GM12873 (cell line): Measurements from ENCODE around the gene SMARCAL1.

Experiments used
- TF ChIP-seq, protein P1 (sequence below): IDR thresholded peaks from 2 replicates; pipeline ENCODE4 v1.5.1; 2012; ENCODE audit warnings: low read depth, mild to moderate bottlenecking, moderate library complexity, low read length, control low read depth; ENCODE audit not compliant: insufficient read depth; ENCODE audit errors: missing control alignments

SMARCAL1 gene

DNA sequence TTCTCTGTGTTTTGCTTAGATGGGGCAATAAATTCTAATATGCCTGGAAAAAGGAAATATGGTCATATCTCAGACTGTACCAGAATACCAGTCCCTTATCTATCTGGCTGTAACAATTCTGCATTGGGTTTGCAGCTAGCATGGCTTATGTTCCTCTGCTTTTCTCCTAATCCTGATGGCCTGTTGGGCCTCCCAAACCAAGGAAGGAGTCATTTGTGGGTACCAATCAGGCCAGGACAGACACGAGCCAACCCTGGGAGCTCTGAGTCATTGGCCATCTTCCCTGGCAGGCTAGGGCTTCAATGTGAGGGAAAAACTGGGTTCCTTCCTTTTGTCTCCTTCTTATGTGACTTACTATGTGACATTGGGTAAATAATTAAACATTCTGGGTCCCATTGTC lies 12.0 kb downstream of the SMARCAL1 start:
- TF ChIP-seq, protein P1, sequence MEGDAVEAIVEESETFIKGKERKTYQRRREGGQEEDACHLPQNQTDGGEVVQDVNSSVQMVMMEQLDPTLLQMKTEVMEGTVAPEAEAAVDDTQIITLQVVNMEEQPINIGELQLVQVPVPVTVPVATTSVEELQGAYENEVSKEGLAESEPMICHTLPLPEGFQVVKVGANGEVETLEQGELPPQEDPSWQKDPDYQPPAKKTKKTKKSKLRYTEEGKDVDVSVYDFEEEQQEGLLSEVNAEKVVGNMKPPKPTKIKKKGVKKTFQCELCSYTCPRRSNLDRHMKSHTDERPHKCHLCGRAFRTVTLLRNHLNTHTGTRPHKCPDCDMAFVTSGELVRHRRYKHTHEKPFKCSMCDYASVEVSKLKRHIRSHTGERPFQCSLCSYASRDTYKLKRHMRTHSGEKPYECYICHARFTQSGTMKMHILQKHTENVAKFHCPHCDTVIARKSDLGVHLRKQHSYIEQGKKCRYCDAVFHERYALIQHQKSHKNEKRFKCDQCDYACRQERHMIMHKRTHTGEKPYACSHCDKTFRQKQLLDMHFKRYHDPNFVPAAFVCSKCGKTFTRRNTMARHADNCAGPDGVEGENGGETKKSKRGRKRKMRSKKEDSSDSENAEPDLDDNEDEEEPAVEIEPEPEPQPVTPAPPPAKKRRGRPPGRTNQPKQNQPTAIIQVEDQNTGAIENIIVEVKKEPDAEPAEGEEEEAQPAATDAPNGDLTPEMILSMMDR: no peak

DNA sequence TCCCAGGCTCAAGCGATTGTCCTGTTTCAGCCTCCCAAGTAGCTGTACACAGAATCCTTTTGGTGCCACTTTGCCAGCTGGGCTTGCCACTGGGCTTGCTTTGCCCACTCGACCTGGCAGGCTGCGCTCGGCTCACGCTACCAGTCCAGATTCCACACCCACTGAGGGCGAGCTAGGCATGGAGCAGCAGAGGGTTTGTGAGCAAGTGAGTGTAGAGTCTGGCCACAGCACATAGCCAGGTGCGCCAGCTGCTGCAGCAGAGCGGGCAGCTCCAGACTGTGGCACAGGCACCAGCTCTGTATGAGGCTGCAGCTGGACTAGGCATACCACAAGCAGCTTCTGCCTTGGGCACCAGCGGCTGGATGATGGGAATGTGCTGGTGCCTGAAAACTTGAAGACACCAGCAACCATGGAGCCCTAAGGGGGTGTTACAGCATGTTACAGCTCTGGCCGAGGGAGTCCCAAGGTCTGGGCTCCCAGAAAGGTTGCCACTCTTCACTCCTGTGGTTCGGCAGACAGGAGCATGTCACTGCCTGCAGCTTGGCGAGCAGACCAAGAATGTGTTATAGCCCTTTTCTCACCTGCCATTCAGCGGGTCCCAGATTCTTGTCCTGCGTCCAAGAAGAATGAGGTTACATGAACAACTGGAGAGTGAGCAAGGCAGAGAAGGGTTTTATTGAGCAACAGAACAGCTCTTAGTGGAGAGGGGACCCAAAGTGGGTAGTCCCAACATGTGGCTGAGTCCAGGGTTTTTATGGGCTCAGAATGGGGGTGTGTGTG lies 12.9 kb downstream of the SMARCAL1 start:
- TF ChIP-seq, protein P1: no peak

DNA sequence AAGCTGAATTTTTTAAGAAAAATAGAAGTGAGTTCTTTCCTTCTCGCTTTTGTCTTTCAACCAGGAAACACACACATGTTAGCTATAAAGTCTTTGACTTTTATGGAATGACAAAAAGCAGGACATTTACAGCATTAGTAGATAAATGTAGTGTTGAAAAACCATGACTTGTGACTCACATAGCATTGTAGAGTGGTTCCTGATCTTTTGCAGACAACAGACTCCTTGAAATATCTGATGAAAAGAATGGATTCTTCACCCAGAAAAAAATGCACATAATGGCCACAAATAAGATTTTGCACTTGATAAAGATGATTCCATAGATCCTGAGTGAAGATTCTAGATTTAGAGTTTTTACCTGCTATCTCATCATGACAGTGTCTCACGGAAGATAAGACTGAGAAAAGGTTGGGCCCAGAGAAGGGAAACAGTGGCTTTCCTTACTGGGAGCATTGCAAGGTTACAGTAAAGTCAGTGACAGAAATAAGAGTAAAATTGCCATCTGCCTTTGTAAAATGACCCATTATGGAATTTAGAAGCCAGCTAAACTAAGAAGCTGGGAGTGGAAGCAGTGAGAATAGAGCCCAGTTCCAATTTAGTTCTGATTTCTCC lies 14.0 kb downstream of the SMARCAL1 start:
- TF ChIP-seq, protein P1: no peak

DNA sequence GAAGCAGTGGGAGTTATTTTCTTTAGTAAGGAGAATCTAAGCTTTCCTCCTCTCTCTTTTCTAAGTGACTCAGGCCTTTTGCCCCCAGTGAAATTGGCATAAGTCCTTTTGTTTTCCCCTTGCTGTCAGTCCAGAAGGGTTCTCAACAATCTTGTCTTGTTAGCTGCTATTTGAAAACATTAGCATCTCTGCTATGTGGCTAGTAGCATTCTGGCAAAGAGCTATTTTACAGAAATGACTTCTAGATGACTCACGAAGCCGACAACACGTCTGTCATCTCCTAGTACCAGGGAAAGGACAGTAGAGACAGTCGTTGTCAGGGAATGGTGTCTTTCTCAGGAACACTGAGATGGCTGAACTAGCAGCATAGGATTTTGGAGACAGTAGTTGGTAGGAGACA lies 14.7 kb downstream of the SMARCAL1 start:
- TF ChIP-seq, protein P1: no peak

DNA sequence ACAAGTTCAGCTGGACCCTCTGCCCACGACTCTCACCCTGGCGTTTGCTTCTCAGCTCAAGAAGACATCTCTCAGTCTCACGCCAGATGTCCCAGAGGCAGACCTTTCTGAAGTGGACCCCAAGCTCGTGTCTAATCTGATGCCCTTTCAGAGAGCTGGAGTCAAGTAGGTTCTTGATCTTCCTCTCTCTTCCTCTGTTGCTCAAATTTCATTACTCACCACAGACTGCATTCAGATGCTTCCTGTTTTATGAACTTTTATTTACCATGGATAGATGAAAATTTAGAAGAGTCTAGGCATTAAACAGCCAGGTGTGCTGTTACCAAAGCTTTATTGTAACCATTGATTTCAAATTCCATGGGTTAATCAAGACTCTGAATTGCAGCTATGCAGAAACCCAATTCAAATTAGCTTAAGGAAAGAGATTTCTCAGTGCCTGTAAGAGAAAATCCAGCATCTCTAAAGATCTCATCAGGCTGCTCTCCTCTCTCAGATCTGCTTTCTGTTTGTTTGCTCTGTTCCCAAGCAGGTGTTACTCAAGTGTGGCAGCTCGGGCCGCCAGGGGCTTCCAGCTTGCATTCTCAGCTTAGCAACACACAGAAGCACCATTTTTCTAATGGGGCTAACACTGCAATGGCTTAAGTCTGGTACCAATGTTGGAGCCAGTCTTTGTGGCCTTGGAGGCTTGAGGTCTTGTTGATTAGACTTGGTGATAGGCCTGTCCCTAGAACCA lies 16.5 kb downstream of the SMARCAL1 start:
- TF ChIP-seq, protein P1: no peak

DNA sequence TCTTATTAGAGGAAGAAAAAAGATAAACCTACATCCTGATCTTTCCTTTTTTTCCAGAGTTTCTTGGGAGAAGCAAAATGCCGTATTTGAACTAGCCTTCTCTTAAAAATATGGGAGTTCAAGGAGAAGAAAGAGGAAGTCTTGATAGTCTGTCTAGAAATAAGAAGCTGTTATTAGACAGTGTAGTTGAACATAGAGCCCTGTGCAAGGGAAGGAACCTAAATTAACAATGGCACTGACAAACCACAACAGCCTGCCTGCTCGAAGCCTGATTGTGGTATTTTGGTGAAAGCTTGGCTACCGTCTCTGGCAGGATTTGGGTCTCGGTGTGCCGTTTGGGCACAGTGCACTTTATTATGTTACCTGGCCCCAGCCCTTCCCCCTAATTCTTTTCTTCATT lies 17.1 kb downstream of the SMARCAL1 start:
- TF ChIP-seq, protein P1: no peak
